ENCODE data around the gene ACOXL.

DNA sequence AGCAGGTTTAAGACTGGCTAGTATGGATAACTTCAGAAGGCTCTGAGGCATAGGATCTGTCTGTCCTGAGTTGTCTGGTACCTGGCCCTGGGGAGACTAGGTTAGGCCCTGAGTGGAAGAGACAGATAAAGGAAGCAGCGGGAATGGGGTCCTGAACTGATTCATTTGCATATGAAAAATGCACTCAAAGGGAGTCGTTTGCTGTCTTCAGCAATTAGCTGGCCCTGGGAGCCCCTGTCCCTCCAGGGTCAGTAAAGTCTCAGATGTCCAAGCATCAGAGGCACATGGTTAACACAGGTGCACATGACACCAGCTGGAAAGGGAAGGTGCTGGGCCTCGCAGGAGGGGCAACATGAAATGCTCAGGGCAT lies 172.4 kb downstream of the ACOXL start:
- TF ChIP-seq POLR2A (IDR thresholded peaks at IDR 0.05) = no peak
- TF ChIP-seq, protein P1, sequence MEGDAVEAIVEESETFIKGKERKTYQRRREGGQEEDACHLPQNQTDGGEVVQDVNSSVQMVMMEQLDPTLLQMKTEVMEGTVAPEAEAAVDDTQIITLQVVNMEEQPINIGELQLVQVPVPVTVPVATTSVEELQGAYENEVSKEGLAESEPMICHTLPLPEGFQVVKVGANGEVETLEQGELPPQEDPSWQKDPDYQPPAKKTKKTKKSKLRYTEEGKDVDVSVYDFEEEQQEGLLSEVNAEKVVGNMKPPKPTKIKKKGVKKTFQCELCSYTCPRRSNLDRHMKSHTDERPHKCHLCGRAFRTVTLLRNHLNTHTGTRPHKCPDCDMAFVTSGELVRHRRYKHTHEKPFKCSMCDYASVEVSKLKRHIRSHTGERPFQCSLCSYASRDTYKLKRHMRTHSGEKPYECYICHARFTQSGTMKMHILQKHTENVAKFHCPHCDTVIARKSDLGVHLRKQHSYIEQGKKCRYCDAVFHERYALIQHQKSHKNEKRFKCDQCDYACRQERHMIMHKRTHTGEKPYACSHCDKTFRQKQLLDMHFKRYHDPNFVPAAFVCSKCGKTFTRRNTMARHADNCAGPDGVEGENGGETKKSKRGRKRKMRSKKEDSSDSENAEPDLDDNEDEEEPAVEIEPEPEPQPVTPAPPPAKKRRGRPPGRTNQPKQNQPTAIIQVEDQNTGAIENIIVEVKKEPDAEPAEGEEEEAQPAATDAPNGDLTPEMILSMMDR (IDR thresholded peaks at IDR 0.05) = no peak
- no peak for TF ChIP-seq POLR2AphosphoS5 (IDR thresholded peaks at IDR 0.05)

All from transverse colon (tissue), 4 donors.